Measurements from ENCODE around the gene WNT9A.

The WNT9A gene

GRCh38 chr1:227919906-227920305 lies 27.8 kb downstream of the WNT9A start:
- in situ Hi-C loops (cut with HindIII; ENCODE audit: low sequenced_read_pairs): no loop called here
- DNase-seq (ENCODE audit: low read depth, low spot score): no peak
- TF ChIP-seq, protein P1, sequence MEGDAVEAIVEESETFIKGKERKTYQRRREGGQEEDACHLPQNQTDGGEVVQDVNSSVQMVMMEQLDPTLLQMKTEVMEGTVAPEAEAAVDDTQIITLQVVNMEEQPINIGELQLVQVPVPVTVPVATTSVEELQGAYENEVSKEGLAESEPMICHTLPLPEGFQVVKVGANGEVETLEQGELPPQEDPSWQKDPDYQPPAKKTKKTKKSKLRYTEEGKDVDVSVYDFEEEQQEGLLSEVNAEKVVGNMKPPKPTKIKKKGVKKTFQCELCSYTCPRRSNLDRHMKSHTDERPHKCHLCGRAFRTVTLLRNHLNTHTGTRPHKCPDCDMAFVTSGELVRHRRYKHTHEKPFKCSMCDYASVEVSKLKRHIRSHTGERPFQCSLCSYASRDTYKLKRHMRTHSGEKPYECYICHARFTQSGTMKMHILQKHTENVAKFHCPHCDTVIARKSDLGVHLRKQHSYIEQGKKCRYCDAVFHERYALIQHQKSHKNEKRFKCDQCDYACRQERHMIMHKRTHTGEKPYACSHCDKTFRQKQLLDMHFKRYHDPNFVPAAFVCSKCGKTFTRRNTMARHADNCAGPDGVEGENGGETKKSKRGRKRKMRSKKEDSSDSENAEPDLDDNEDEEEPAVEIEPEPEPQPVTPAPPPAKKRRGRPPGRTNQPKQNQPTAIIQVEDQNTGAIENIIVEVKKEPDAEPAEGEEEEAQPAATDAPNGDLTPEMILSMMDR (IDR thresholded peaks at IDR 0.05; ENCODE audit: low read depth, low read length): no peak
- H3K4me3 ChIP-seq (ENCODE audit: low read depth, low read length): no peak overlapping the region

DNA sequence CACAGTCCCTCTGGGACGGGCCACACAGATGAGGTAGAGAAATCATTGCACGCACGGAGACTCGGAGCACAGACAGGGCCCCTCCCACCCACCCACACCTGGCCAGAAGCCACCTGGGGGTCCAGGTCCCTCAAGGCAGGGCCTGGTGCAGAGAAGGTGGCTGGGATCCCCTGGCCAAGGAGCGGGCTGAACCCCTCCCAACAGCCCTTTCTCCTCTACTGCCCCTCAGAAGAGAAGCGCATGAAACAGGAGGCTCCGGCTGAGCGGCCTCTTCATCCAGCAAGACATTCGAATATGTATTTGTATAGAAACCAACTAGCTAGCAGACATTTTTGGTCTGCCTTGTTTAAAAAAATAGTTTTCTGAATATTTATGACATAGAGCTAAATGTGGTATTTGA lies 29.0 kb downstream of the WNT9A start:
- no peak overlapping the region for H3K4me3 ChIP-seq (ENCODE audit: low read depth, low read length)
- TF ChIP-seq, protein P1 (IDR thresholded peaks at IDR 0.05; ENCODE audit: low read depth, low read length): no peak
- DNase-seq (ENCODE audit: low read depth, low spot score): no peak
- in situ Hi-C loops (cut with HindIII; ENCODE audit: low sequenced_read_pairs): no loop called here

- in situ Hi-C loops (cut with HindIII; ENCODE audit: low sequenced_read_pairs): no loop called here
- H3K4me3 ChIP-seq (ENCODE audit: low read depth, low read length): no peak overlapping the region
- DNase-seq (ENCODE audit: low read depth, low spot score): no peak
- TF ChIP-seq, protein P1 (IDR thresholded peaks at IDR 0.05; ENCODE audit: low read depth, low read length): no peak
Measured at GRCh38 chr1:227918083-227918700, 29.5 kb downstream of the WNT9A start.

GRCh38 chr1:227917081-227917950 lies 30.4 kb downstream of the WNT9A start:
- DNase-seq (ENCODE audit: low read depth, low spot score): no peak
- TF ChIP-seq, protein P1 (IDR thresholded peaks at IDR 0.05; ENCODE audit: low read depth, low read length): no peak
- no peak overlapping the region for H3K4me3 ChIP-seq (ENCODE audit: low read depth, low read length)
- in situ Hi-C loops (cut with HindIII; ENCODE audit: low sequenced_read_pairs): no loop called here

GRCh38 chr1:227916655-227917054 lies 31.1 kb downstream of the WNT9A start:
- in situ Hi-C loops (cut with HindIII; ENCODE audit: low sequenced_read_pairs): no loop called here
- TF ChIP-seq, protein P1 (IDR thresholded peaks at IDR 0.05; ENCODE audit: low read depth, low read length): no peak
- no peak for DNase-seq (ENCODE audit: low read depth, low spot score)
- H3K4me3 ChIP-seq (ENCODE audit: low read depth, low read length): no peak overlapping the region

- H3K4me3 ChIP-seq (ENCODE audit: low read depth, low read length): no peak overlapping the region
- DNase-seq (ENCODE audit: low read depth, low spot score): no peak
- TF ChIP-seq, protein P1 (IDR thresholded peaks at IDR 0.05; ENCODE audit: low read depth, low read length): no peak
- in situ Hi-C loops (cut with HindIII; ENCODE audit: low sequenced_read_pairs): no loop called here
Measured at GRCh38 chr1:227915564-227916553, 31.9 kb downstream of the WNT9A start.

Measured in astrocyte of the spinal cord (primary cell).